IMR-90 (cell line): ENCODE measurements around the gene ZNF266. TPM values are rescaled to one million over a fixed set of nuclear protein-coding genes. Genes with fewer than 3 reads are reported as not detected.

Experiments used
- ATAC-seq: fragments of 200-7000 bp; cut with Tn5 transposase; 2 replicates; pipeline ENCODE4 v1.9.1; 2020; ENCODE audit warnings: low read depth, mild to moderate bottlenecking, moderate library complexity
- BruUV-seq: library from RNA; stranded (reverse); fragments of 400-500 nt; replicated peaks from 2 replicates; lab custom pipeline; 2021; lab: Mats Ljungman, UMichigan
- CTCF ChIA-PET: fragments of 300-600 bp; formaldehyde crosslinking; extraction: SDS; loops from one replicate; lab custom pipeline; 2021; ENCODE audit warnings: antibody characterized with exemption; lab: Yijun Ruan, JAX
- POLR2A ChIA-PET: fragments of 300-600 bp; sonication (Branson Sonifier 250); formaldehyde crosslinking; loops from one replicate; lab custom pipeline; 2022; ENCODE audit warnings: antibody characterized with exemption; ENCODE audit not compliant: unreplicated experiment; lab: Charles Lee
- DNase-seq: peaks from one replicate; pipeline ENCODE4 v3.0.0; 2013
- H2AFZ ChIP-seq: replicated peaks from 2 replicates; pipeline ENCODE3; 2013; ENCODE audit warnings: low read length, mild to moderate bottlenecking; ENCODE audit not compliant: poor library complexity
- H2AK5ac ChIP-seq: 2 replicates; pipeline ENCODE4 v1.6.1; 2013; ENCODE audit warnings: low read depth, low read length, inconsistent platforms
- H2AK9ac ChIP-seq: replicated peaks from 2 replicates; pipeline ENCODE3; 2013; ENCODE audit warnings: mild to moderate bottlenecking, low read depth, low read length, moderate library complexity; ENCODE audit not compliant: poor library complexity
- H2BK120ac ChIP-seq: 2 replicates; pipeline ENCODE4 v1.6.1; 2013; ENCODE audit warnings: low read depth, low read length, inconsistent platforms
- H2BK15ac ChIP-seq: 3 replicates; pipeline ENCODE4 v1.6.1; 2013; ENCODE audit warnings: low read depth, low read length, inconsistent platforms
- H2BK20ac ChIP-seq: 2 replicates; pipeline ENCODE4 v1.6.1; 2013; ENCODE audit warnings: low read depth, mild to moderate bottlenecking, inconsistent platforms, low read length, moderate library complexity
- H2BK5ac ChIP-seq: 2 replicates; pipeline ENCODE4 v1.6.1; 2013; ENCODE audit warnings: mild to moderate bottlenecking, low read depth, low read length, inconsistent platforms; ENCODE audit not compliant: poor library complexity, severe bottlenecking
- H3K14ac ChIP-seq: replicated peaks from 2 replicates; pipeline ENCODE4 v1.6.1; 2013; ENCODE audit warnings: low read depth, low read length, inconsistent platforms
- H3K18ac ChIP-seq: 2 replicates; pipeline ENCODE4 v1.6.1; 2013; ENCODE audit warnings: low read depth, low read length, control low read depth
- H3K23ac ChIP-seq: 2 replicates; pipeline ENCODE4 v1.6.1; 2013; ENCODE audit warnings: low read depth, low read length, inconsistent platforms
- H3K27ac ChIP-seq: 2 replicates; pipeline ENCODE4 v1.5.1; 2013; ENCODE audit warnings: mild to moderate bottlenecking, control low read depth, low read length; ENCODE audit not compliant: insufficient read depth
- H3K27me3 ChIP-seq: 2 replicates; pipeline ENCODE4 v1.6.1; 2013; ENCODE audit warnings: low read length; ENCODE audit not compliant: control insufficient read depth, insufficient read depth
- H3K36me3 ChIP-seq: 2 replicates; pipeline ENCODE4 v1.6.1; 2013; ENCODE audit warnings: low read length, mixed read lengths; ENCODE audit not compliant: control insufficient read depth, insufficient read depth
- H3K4ac ChIP-seq: 2 replicates; pipeline ENCODE4 v1.6.1; 2013; ENCODE audit warnings: low read depth, low read length, inconsistent platforms
- H3K4me1 ChIP-seq: 2 replicates; pipeline ENCODE4 v1.6.1; 2013; ENCODE audit warnings: low read length, mixed read lengths; ENCODE audit not compliant: control insufficient read depth, insufficient read depth
- H3K4me2 ChIP-seq: 2 replicates; pipeline ENCODE4 v1.6.1; 2013; ENCODE audit warnings: low read depth, mild to moderate bottlenecking, control low read depth, low read length, moderate library complexity
- H3K4me3 ChIP-seq: 2 replicates; pipeline ENCODE4 v1.5.1; 2013; ENCODE audit warnings: low read depth, mild to moderate bottlenecking, control low read depth, low read length, moderate library complexity; ENCODE audit not compliant: insufficient read depth
- H3K56ac ChIP-seq: 2 replicates; pipeline ENCODE4 v1.6.1; 2013; ENCODE audit warnings: low read length, inconsistent platforms; ENCODE audit not compliant: insufficient read depth; ENCODE audit errors: extremely low read depth
- H3K79me1 ChIP-seq, 2 experiments: 2 replicates each; pipeline ENCODE4 v1.6.1; 2013; ENCODE audit warnings: low read length in 2 of 2, inconsistent platforms in 1 of 2, low read depth in 1 of 2
- H3K9ac ChIP-seq: 2 replicates; pipeline ENCODE4 v1.6.1; 2013; ENCODE audit warnings: low read depth, low read length, control low read depth
- H3K9me1 ChIP-seq: 2 replicates; pipeline ENCODE4 v1.6.1; 2013; ENCODE audit warnings: low read length, inconsistent platforms; ENCODE audit not compliant: insufficient read depth
- H3K9me3 ChIP-seq: 2 replicates; pipeline ENCODE4 v1.6.1; 2013; ENCODE audit warnings: low read length; ENCODE audit not compliant: control insufficient read depth, insufficient read depth
- H4K20me1 ChIP-seq: 2 replicates; pipeline ENCODE4 v1.6.1; 2013; ENCODE audit warnings: low read length, inconsistent platforms; ENCODE audit not compliant: insufficient read depth
- H4K5ac ChIP-seq: 2 replicates; pipeline ENCODE4 v1.6.1; 2013; ENCODE audit warnings: mild to moderate bottlenecking, low read depth, low read length, control low read depth
- H4K8ac ChIP-seq, 2 experiments: 2 replicates each; pipeline ENCODE4 v1.6.1; 2013; ENCODE audit warnings: low read depth in 2 of 2, low read length in 2 of 2, control low read depth in 1 of 2, inconsistent platforms in 1 of 2
- H4K91ac ChIP-seq: 2 replicates; pipeline ENCODE4 v1.6.1; 2013; ENCODE audit warnings: low read depth, low read length, inconsistent platforms; ENCODE audit not compliant: insufficient read depth
- MAFK ChIP-seq: IDR thresholded peaks from 2 replicates; pipeline ENCODE4 v1.6.1; 2012; ENCODE audit warnings: low read depth, low read length, improper control_type of control experiment
- RAD21 ChIP-seq: IDR thresholded peaks from 2 replicates; pipeline ENCODE4 v1.6.1; 2012; ENCODE audit warnings: low read length, improper control_type of control experiment
- SMC3 ChIP-seq: fragments of 150-350 bp; IDR thresholded peaks from 2 replicates; pipeline ENCODE4 v1.6.1; 2016; ENCODE audit warnings: low read depth, mild to moderate bottlenecking, antibody characterized with exemption, low read length, moderate library complexity
- WGBS, 2 experiments: methylation state at CpG; one replicate each; pipeline versions ENCODE4 v1.1.5 to v1.1.7; 2013; ENCODE audit warnings: missing lambda C conversion rate in 2 of 2; ENCODE audit not compliant: insufficient read length in 1 of 2; ENCODE audit errors: extremely low coverage in 2 of 2; 5-methylcytosine and 5-hydroxymethylcytosine counted together
- dilution Hi-C: fragments of 300-500 bp; cut with HindIII; formaldehyde crosslinking; loops from one replicate; pipeline ENCODE4 v1.14.3; 2018; ENCODE audit warnings: low sequenced_read_pairs; ENCODE audit not compliant: unreplicated experiment
- in situ Hi-C: fragments of 300-500 bp; cut with MboI; formaldehyde crosslinking; loops from 3 replicates; pipeline ENCODE4 v1.14.3; 2019; ENCODE audit warnings: low sequenced_read_pairs, inconsistent platforms, mixed read lengths
- intact Hi-C: fragments of 100-400 bp; cut with micrococcal nuclease; formaldehyde crosslinking; loops from 2 replicates; pipeline ENCODE4 v1.10.0; 2022
- polyA plus RNA-seq, 3 experiments: library from polyadenylated mRNA; depleted of rRNA; stranded (reverse); fragments of >200 nt; gene quantifications; 2 replicates each; pipeline ENCODE4 v1.2.3, GENCODE V29; 2012; ENCODE audit warnings: low replicate concordance in 1 of 3
- total RNA-seq: library from RNA; depleted of rRNA; stranded (reverse); fragments of >200 nt; gene quantifications from 2 replicates; pipeline ENCODE4 v1.2.3, GENCODE V29; 2012
- TF ChIP-seq, protein P1 (sequence below): conservative IDR thresholded peaks from 2 replicates; pipeline ENCODE4 v1.5.1; 2012; ENCODE audit warnings: mild to moderate bottlenecking, low read depth, low read length, improper control_type of control experiment

The ZNF266 gene
- total and polyA plus RNA-seq, 2 of the 4 experiments (the other 2 are of a cell fraction): 9.3 to 9.8 TPM

DNA sequence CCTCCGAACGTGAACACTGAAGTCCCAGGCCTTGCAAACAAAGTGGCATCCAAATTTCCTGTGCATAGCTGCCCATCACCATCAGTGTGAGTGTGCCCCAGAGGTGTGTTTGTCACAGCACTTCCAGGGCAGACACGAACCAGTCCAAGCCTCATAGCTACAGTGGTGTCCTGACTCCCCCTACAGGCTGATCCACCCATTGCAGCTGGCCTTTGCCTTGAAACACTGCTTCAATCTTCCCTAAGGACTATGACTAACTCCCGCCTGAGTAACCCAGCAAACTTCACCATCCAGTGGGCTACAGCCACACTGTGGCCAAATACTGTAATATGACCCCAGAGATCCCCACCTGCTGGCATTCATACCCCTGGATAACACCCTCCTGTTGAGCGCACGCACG is 3.9 kb downstream of the ZNF266 start:
- WGBS, 2 experiments: 80% methylated on average over 4 of the region's 7 CpGs; no CpG with 5 or more reads in 1 of the 2 experiments

More for the DNA sequence above, 3.9 kb downstream of the ZNF266 start:
- Histone ChIP-seq H3K4me3 (no peak overlapping the region), H3K4me2 (no peak overlapping the region), H3K27ac (no peak overlapping the region), H3K36me3 (peaks cover 22% of the 10 kb centered on the region), H3K14ac (no peak overlapping the region), H3K56ac (no peak overlapping the region), H4K91ac (no peak overlapping the region), H4K5ac (no peak overlapping the region), H2BK20ac (no peak overlapping the region), H3K4ac (no peak overlapping the region), H4K20me1 (no peaks in the 10 kb centered on the region), H2AK9ac (no peak overlapping the region), H2BK5ac (no peak overlapping the region), H3K18ac (no peak overlapping the region), H2BK120ac (no peak overlapping the region), H3K4me1 (no peaks in the 10 kb centered on the region; the same call in 1 of the 2 replicates), H3K9ac (no peak overlapping the region), H2AK5ac (no peak overlapping the region), H3K27me3 (no peaks in the 10 kb centered on the region), H3K9me3 (no peaks in the 10 kb centered on the region), H4K8ac (no peak overlapping the region), H2AFZ (no peak overlapping the region), H2BK15ac (no peak overlapping the region), H3K23ac (no peak overlapping the region), H3K79me1 (peaks cover 16 to 28% of the 10 kb centered on the region in 2 experiments), H3K9me1 (no peaks in the 10 kb centered on the region)
- POLR2A ChIA-PET: no interaction called here
- intact Hi-C loops: loop anchor here (10.0 kb wide), 1 partner anchor 227 kb away; no protein-coding TSS in a partner anchor
- peak; percentile 29; the same call in 1 of the 2 replicates for TF ChIP-seq SMC3
- peak; percentile 49 for TF ChIP-seq RAD21
- no peak for TF ChIP-seq MAFK
- TF ChIP-seq, protein P1, sequence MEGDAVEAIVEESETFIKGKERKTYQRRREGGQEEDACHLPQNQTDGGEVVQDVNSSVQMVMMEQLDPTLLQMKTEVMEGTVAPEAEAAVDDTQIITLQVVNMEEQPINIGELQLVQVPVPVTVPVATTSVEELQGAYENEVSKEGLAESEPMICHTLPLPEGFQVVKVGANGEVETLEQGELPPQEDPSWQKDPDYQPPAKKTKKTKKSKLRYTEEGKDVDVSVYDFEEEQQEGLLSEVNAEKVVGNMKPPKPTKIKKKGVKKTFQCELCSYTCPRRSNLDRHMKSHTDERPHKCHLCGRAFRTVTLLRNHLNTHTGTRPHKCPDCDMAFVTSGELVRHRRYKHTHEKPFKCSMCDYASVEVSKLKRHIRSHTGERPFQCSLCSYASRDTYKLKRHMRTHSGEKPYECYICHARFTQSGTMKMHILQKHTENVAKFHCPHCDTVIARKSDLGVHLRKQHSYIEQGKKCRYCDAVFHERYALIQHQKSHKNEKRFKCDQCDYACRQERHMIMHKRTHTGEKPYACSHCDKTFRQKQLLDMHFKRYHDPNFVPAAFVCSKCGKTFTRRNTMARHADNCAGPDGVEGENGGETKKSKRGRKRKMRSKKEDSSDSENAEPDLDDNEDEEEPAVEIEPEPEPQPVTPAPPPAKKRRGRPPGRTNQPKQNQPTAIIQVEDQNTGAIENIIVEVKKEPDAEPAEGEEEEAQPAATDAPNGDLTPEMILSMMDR: peak; percentile 45
- ATAC-seq (no peak), DNase-seq (peak; percentile 29)
- CTCF ChIA-PET: no interaction called here
- in situ Hi-C loops: no loop called here
- no TSS peak for BruUV-seq
- dilution Hi-C loops: no loop called here
